HG03159 (cell line): ENCODE results near the gene NUP37.
A peak's percentile ranks its signal among the peaks of the same experiment; 100 is the strongest.
"Not testable (repeated sequence)": the region's sequence is repeated elsewhere in the genome, so short reads cannot be mapped to it uniquely, and the experiment has no call there.

Experiments
- ATAC-seq: cut with Tn5 transposase; IDR thresholded peaks from one replicate; pipeline ENCODE4 v1.9.1; 2021; ENCODE audit warnings: mild to moderate bottlenecking, moderate library complexity; ENCODE audit not compliant: unreplicated experiment

Gene NUP37

DNA sequence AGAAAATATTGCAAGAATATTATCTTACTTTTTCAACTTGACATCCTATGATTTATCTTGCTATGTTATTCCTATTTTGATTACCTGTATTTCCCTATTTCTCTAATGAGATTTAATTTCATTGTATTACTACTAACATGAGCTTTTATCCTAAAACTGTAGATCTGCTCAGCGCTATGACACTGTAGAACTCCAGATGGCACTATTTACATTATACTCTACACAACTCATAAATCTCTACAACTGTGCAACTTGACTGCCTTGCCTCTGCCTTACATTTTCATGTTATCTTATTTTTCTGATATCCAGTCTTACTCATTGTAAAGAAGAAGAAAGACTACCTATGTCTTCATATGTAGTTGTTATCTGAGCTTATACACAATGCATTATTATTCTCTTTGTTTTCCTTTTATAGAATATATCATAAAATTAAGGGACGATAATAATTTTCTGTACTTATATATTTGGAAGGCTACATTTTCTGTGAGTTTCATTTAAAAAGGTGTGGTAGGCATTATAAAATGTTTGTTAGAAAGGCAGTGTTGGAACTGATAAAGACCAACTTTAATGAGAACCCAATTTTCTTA is 24.1 kb downstream of the NUP37 start:
- ATAC-seq: no peak

DNA sequence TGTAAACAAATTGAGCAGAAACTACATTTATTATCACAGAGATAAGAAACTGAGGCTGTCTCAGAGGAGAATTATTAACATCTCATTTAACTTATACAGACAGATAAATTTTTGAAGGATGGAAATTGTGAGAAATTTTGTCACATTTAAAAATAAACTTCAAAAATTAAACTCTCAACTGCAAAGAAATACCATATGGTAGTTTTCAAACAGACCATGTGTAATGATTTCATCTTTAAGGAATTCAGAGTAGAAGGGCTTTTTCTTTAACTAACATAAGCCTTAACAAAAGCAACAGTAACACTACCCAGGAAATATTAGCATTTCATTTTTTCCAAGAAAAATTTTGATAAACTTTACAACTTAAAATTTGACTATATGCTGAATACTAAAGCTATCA is 26.6 kb downstream of the NUP37 start:
- ATAC-seq: no peak

DNA sequence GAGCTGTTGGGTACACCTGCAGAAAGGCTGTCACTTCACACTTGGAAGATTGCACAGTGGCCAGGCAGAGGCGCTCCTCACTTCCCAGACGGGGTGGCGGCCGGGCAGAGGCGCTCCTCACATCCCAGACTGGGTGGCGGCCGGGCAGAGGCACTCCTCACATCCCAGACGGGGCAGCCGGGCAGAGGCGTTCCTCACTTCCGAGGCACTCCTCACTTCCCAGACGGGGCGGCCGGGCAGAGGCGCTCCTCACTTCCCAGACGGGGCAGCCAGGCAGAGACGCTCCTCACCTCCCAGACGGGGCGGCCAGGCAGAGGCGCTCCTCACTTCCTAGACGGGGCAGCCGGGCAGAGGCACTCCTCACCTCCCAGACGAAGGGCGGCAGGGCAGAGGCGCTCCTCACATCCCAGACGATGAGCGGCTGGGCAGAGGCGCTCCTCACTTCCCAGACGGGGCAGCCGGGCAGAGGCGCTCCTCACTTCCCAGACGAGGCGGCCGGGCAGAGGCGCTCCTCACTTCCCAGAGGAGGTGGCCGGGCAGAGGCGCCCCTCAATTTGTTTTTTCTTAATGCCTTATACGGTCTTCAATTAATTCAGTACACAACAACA is 30.6 kb downstream of the NUP37 start:
- ATAC-seq: not testable (repeated sequence)

DNA sequence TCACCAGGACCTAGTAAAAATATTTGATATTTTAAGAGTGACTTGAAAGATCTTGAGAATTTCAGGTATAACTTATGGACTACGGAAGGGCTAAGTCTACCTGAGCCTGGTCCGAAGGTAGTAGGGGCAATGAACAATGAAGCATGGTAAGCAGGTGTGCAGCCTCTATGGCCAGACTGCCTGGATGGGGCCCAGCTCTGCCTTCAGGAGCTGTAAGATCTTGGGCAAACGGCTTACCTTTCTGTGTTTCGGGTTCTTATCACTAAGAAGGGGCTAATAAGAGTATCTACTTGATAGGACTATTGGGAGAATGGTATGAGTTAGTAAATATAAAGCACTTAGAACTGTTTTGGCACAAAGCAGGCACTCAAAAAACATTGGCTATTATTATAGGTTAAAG is 39.1 kb downstream of the NUP37 start:
- no peak for ATAC-seq

DNA sequence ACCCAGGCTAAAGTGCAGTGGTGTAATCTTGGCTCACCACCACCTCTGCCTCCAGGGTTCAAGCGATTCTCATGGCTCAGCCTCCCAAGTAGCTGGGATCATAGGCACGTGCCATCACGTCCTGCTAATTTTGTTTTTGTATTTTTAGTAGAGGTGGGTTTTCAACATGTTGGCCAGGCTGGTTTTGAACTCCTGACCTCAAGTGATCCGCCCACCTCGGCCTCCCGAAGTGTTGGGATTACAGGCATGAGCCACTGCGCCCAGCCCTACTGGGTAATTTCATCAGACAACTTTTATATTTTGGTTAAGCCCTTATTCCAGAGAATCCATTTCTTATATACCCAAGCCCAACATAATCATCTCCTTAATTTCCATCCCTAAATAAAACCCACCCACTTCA is 47.8 kb downstream of the NUP37 start:
- not testable (repeated sequence) for ATAC-seq

DNA sequence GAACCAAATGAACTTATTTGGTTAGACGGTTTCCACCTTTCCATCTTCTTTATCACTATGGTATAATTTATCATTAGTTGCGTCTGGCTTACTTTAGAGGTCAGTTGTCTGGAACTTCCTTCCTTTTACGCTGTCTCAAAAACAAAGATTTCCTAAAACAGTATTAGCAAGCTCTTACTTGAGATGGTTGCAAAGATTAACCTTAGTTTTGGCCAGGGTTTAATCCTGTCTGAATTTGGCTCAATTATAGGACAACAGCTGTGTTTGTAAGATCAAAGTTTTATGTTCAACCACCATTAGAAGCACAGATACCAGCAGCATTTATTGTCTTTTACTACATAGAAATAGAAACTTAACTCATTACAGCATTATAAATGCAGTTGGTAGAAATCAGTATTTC is 50.2 kb downstream of the NUP37 start:
- no peak for ATAC-seq

DNA sequence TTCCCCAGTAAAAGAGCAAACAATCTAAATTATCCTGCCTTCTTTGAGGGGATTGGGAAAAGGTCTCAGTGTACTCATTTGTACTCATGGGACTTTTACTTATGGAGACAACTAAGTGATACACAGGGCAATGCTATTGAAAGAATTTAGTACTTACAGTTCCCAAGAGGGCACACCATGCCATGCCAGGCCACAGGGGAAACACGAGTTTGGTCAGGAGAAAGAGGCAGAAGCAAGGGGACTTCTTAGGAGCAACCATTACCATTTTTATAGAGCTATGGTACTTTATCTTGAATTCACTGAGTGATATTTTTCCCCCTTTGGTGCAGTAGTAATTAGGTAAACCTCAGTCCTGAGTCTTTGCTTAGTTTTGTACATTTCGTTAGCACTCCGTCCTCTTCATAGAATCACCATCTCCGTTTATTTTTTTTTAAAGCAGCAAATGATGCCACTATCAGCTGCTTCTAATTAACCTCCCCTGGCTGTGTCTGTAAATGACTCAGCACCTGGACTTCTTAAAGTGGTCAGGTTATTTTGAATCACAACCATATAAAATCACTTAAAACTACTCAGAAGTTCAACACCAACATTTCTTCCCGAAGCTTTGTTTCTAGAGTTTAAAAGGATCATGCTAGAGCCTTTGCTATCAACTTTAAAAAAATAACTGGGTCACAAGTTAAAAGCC is 52.2 kb downstream of the NUP37 start:
- no peak for ATAC-seq

DNA sequence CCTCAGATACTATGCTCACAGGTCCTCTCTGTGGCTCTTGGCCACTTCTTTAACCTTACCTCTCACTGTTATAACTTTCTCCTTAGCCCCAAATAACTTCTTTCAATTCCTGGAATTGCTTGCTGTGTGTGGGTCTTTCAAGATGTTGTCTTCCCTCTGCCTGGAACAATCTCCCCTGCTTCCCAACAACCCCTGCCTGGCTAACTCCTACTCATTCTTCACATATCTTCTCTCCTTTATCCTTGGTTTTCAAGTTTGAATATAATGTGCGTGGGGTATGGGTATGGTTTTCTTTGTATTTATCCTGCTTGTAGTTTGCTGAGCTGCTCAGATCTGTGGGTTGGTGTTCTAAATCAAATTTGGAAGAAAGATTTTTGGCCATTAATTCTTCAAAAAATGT is 55.4 kb downstream of the NUP37 start:
- no peak for ATAC-seq

DNA sequence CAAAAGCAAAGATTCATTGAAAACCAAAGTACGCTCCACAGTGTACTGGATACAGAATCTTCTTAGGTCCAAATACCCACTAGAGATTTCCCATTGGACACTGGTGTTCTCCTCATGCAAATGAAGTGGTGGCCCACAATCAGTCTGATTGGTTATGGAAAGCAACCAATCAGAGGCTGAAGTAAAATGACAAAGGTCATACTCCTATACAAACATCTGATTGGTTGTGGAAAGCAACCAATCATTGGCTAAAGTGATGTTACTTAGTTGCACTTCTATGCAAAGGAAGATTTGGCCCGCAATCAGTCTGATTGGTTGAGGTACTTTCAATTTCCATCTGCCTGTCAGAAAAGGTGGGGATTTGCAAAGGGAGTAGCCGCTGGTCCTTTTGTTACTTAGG is 56.8 kb downstream of the NUP37 start:
- no peak for ATAC-seq

DNA sequence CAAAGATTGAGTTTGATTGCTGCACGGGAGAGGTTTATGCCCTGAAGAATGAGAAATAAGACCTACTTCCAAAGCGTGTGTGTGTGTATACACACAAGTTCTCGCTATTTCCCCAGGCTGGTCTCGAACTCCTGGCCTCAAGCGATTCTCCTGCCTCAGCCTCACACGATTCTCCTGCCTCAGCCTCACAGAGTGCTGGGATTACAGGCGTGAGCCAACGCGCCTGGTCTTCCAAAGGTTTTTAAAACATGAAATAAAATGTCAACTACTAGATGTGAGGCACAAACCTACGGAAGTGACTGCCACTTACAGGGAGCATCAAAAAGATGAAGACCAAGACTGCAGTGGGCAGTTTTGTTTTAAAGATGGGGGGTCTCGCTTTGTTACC is 57.5 kb downstream of the NUP37 start:
- no peak for ATAC-seq

DNA sequence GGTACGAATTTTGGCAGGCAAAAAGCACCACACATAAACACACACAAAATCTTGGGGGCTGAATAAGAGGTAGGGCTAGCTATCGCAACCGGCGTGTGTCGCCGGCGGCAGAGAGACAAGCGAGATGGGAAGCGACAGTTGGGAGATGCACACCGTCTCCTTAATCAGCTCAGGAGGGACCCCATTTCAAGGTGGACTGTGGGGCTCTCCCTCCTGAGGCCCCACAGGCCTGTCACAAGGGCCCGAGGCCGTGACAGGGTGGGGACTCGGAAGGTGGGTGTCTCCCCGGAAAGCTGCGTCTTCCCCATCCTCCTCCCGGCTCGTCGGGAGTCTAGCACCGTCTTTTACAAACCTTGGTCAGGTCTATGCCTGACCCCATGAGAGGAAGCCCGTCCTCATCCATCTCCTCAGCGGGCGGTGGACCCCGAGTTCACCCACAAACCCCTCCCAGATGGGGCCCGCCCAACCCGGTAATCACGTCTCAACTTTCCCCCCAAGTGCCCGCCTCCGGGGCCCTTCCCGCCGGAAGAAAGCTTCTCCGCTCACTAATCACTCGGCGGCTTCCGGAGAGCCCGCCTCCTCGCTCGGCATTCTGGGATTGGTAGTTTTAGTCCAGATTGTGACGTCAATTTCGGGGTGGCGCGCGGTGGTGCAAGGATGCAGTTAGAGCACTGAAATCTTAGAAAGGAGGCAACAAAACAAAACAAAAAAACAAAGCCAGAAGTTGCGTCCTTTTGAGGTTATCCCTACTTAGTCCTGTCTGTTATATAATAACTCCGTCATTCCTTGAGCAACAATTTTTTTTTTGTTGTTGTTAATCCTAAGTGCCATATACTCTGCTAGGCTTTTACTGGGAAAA is 58.1 kb downstream of the NUP37 start, which contains the start of gene WASHC3:
Gene WASHC3, minus strand, starts transcription at position 432 of the 859 bp plus-strand sequence. Its CDS starts 29 bp downstream, at position 403.
- peak; percentile 93 for ATAC-seq

DNA sequence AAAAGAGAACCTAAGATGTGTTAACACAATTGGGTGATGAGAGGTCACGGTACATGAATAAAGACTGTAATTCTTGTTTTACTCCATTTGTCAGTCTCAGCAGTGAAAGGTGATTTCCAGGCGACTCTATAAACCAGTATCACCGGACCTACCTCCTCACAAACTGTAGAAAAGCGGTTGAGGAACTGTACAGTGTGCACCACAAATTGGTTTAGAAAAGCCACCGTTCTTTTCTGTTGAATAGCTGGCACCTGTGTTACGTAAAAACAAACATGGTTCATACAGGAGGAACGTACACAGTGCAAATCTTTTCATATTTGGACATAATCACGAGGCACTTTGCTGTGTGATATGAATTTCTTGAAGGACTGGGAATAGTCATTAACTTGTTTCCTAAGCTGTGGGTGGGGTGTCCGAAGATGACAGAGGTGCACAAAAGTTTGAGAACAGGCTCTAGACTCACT is 58.8 kb downstream of the NUP37 start:
- ATAC-seq: peak; percentile 39

DNA sequence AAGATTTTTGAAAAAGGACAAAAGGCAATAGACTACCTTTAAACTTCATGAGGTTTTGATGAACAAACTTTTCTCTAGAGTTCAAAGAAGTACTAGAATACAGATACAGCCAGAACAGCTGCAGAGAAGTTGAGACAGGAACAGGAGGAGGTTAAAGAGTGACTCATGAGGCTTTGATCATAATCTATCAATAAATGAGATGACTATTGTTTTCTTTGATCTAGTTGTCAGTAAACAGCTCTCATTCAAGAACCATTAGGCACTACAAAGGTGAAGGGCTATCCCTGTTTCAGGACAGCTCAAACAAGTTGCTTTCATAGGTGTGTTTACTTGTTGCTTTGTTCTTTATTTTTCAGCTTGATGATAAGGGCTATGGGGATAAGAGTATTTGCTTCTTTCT is 60.6 kb downstream of the NUP37 start:
- ATAC-seq: no peak

DNA sequence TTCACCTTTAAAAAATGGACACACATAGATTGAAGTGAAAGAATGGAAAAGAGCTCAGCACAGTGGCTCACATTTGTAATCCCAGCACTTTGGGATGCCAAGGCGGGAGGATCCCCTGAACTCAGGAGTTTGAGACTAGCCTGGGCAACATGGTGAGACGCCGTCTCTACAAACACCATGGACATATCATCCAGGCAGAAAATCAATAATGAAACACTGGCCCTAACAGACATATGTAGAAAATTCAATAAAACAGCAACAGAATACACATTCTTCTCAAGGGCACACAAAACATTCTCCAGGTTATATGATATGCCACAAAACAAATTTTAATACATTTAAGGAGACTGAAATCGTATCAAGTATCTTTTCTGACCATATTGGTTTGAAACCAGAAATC is 65.6 kb downstream of the NUP37 start:
- ATAC-seq: no peak

DNA sequence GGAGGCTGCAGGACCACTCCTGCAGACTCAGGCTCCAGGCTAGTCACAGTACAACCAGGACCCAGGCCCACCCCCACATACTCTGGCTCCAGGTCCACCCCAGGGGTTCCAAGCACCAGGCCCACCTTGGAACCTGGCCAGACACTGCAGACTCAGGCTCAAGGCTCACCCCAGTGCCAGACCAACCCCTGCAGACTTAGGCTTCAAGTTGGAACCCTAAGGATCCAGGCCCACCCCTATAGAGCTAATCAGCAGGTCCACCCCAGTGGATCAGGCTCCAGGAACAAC is 66.9 kb downstream of the NUP37 start:
- ATAC-seq: no peak

DNA sequence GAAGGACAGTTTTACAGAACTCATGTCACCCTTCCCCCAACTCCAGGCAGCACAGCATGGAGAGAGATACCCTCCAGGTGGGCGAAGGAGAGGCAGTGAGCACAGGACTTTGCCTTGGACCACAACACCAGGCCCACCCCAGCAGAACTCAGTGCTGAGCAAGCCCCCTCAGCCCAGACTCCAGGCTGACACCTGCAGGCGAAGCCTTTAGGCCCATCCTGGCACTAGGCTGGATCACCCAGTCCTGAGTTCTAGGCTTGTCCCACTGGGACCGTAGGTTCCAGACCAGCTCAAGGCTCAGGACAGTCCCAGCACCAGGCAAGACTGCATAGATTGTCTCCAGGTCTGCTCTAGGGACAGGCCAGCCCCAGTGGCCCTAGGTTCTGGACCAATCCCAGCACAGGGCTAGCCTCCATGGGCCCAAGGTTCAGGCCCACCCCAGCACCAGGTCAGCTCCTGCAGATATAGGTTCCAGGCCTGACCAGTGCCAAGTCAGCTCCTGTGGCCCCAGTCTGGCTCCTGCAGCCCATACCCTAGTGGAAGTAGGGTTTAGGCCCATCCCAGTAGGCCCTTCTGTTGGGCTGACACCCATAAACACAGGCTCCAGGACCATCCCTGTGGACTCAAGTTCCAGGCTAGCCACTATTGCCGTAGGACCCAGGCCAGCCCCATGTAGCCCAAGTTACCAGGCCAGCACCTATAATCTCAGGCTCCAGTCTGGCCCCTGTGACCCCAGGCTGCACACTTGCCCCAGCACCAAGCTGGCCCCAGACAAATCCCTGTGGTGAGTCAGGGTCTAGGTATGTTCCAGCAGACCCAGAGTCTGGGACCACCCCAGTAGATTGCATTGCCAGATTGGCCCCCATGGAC is 67.5 kb downstream of the NUP37 start:
- no peak for ATAC-seq

DNA sequence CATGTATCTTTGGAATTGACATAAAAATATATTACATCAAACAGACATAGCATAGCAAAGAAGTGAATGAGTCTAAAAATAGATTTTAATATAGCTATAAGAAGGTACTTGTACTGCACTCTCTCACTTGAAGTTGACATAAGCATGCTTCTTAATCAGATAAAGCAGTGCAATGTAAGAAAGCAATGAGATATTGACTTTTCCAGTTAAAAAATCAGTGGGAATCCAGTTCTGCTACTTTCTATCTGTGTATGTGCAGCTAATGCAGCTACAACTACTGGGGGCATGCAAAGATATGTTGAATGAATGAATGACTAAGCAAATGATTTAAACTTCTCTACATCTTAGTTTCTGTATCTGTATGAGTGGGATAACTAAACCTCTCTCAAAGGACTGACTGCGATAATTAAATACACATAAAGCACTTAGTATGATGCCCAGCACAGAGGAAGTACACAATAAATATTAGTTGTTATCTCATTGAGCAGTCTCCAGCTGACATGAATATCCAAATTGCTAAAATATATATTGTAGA is 68.4 kb downstream of the NUP37 start:
- no peak for ATAC-seq

DNA sequence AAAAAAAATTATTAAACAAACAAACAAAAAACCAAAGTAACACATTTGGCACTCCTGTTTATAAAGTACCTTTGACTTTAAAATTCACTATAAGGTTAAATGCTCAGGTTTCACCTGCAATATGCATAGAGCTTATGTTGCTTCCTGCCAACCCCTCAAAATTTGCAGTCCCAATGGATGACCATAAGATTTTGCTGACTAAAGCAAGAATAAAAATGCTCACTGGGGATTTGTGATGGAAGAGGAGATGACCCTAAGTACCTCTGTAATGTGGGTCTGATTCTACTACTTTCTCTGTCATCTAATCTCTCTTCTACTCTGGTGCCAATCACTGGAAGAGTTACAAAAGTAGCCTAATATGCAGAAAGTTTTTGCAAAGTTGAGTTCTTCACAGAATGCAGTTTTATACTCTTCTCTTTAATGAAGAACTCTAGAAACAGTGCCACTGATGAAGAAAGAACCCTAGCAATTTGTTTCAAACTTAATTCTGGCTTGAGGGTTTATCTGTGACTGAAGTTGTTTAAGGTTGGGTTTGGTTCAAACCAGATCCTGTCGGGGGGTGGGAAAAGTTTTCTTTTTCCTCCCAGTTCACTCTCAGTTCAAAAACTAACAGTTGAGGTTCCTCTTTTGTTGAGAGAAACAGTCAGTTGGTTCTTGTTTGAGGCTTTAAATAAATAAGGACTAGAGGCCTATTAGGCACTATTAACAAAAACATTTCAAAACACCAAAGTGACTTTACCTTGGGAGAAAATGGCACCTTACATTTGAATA is 69.1 kb downstream of the NUP37 start:
- no peak for ATAC-seq

DNA sequence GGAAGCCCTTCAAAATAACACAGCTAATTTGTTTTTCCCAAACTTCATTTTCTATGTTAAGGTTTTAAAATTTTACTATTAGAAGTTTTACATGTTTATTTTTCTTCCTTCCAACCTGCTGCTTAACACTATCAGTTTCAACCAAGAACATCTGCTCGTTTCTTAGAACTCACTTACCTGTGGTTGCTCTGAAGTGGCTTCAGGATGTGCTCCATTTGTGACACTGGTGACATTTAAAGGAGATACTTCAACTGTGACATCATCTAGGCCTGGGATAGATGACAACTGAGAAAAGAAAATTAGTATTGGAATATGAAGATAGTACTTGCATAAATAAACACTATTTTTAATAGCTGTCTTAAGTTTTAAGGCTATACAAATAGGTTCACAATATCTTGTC is 76.0 kb downstream of the NUP37 start:
- peak; percentile 66 for ATAC-seq
